ENCODE results near the gene TMEM208.

Gene TMEM208

DNA sequence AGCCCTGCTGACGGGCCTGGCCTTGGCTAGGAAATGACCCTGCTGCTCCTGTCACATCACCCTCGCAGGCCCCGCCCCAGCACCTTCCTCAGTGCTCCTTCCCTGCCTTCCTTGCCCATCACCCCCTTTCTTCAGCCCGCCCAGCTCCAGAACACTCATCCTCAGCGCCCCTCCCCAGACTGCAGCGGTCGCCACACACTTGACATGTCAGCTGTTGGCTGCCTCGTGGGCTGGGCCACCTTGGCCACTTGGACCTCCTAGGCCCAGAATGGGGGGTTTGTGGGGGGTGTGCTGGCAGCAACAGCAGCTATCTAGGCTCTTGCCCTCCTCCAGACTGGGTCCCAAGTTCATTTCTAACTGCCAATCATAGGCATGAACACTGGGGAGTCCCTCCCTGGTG is 17.4 kb upstream of the TMEM208 start:
- DNase-seq (ENCODE audit: low spot score): no peak

DNA sequence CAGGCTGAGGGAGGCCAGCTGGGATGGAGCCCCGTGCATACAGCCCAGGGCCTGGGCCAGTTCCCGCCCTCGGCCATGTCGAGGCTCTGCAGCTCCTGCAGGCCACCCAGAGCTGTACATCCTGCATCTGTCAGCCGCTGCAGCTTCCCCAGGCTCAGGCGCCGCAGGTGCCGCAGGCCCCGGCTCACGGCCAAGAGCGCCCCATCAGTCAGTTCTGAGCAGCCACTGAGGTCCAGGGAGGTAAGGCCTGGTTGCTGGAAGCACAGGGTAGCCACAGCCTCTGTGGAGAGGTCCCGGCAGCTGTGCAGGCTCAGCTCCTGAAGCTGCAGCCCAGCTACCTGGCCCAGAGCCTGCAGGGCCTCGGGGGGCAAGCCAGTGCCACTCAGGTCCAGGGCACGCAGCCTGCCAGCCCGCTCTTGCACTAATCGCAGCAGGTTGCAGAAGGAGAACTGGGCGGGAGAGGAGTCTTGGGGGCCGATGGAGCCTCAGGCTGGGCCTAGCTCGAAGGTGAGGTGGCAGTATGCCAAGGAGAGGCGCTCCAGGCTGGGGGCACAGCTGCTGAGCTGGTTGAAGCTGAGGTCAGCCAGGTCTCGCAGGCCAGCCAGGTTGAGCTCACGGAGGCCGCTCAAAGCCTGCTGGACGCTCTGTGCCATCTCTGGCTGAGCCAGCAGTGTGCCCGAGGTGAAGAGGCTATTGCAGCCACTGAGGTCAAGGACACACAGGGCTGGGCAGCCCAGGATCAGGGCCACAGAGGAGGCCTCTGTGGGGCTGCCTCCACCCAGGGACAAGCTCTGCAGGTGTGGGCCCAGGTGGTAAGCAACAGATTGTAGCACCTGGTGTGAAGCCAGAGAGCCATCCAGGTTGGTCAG is 16.6 kb upstream of the TMEM208 start:
- no peak for DNase-seq (ENCODE audit: low spot score)

DNA sequence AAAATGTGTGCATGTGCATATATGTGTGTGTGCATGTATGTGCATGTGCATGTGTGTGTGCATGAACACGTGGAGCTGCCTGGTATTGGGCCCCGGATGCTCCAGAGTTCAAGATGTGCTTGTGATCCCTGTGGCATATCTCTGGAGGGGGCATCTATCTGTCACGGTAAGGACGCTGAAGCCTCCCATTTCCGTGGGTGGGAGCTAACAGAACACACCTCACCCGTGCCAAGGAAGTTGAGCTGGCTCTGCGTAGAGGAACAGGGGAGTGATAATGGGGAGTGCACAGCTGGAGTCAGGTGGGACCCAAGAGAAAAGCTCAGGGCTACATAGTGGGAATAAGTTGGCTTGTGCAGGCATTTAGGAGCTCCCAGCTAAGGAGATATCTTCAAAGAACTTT is 15.3 kb upstream of the TMEM208 start:
- DNase-seq (ENCODE audit: low spot score): no peak

DNA sequence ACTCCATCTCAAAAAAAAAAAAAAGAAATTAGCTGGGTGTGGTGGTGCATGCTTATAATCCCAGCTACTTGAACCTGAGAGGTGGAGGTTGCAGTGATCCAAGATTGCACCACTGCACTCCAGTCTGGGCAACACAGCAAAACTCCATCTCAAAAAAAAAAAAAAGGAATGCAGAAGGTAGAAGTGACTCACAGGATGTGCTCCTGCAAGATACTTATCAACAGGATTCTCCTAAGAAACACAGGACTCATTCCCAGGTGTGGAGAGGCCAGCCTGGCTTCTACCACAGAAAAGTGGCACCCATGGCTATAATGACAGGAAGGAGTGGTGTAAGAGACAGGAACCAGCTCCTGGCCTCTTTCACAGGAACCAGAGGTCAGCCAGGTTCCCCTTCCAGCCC is 14.2 kb upstream of the TMEM208 start:
- DNase-seq (ENCODE audit: low spot score): no peak

DNA sequence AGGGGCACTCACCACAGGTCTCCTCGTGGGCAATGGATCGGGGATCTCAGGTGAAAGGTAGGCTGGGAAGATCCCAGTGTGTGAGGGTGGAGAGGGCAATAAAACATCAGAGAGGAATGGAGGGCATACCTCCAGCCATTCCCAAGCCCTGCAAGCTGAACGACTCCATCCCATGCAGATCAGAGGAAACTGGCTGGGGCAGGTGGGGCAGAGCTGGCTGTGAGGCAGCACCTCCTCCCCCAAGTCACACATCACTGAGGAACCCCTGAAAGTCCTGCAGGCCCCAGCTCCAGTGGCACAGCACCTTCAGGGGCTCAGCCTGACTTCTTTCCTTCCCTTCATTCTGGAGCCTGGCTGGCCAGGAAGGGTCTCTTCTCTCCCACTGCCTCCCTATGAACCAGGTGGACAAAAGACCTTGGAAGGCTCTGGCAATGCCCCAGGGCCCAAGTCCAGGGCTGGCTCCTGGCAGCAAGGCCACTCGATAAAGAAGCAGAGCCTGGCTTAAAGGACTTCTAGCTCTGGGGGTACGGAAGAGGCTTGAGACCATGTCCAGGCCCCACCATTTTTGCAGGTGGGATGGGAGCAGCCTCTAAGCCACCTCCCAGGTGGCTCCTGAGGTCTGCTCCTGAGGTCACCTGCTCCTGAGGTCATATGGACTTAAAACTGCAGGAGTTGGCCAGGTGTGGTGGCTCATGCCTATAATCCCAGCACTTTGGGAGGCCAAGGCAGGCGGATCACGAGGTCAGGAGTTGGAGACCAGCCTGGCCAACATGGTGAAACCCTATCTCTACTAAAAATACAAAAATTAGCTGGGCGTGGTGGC is 13.5 kb upstream of the TMEM208 start:
- DNase-seq (ENCODE audit: low spot score): no peak

DNA sequence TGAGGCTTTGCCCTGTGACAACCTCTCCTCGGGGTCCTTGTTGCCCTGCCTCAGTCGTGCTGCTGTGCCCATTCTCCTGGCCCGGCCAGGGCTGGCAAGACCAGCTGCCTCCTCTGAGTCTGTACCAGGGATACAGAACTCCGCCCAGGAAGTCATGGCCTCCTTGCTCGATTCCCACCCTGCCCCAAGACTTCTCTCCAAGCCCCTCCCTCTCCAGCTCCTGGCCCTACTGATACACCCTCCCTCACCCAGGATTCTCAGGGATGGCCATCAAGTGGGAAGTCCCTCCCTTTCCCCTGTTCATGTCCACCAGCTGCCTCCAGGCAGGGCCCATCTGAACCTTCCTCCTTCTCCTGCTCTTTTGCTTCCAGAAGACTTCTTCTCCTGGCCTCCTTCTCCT is 11.2 kb upstream of the TMEM208 start:
- no peak for DNase-seq (ENCODE audit: low spot score)

DNA sequence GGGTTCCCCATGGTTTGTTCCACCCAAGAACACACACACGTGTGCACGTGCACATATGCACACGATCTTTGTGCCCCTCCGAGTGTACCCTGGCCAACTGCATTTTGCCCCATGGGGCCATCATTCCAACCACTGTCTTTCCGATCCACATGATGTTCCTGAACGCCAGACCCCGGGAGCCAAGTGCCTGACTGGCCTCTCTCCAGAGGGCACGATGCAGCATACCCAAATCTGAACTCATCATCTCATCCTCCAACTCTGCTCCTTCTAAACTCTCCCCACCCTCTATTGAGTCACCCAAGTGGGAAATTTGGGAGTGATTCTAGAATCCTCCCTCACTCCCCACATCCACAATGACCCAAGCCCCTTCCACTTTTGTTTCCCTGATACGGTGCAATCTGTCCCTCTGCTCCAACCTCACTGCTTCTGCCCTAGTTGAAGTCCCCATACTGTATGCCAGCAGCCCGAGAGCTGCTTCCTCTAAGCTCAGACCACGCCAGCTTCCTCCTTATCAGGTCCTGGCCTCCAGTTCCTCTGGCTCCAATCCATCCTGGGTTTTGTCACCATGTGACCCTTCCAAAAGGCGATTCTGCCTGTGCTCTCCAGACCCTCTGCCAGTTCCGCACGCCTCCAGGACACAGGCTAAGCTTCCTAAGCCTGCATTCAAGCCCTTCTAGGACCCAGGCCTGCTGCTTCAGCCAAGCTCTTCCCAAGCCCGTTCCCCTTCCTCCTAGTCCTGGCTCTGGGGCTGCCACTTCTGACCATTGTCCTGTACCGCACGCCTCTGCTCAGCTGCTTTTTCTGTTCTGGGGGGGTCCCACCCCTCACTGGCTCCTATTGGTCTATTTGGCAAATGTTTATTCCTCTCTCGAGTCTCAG is 10.1 kb upstream of the TMEM208 start:
- no peak for DNase-seq (ENCODE audit: low spot score)

DNA sequence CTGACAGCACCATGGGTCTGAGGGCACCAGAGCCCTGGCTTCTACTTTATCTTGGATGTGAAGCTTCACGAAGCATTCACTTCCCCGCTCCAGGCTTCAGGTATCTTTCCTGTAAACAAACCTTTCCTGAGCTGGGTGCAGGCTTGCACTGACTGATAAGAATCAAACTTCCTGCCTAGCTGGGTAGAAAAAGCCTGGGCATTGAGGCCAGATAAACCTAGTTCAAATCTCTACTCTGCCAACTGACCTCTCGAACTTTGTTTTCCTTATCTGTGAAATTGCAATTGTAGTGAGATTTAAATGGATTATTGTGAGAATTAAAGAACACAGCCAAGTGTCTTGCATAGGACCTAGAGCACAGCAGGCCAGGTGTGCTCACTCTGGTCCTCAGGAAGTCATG is 2.9 kb upstream of the TMEM208 start:
- DNase-seq (ENCODE audit: low spot score): no peak

DNA sequence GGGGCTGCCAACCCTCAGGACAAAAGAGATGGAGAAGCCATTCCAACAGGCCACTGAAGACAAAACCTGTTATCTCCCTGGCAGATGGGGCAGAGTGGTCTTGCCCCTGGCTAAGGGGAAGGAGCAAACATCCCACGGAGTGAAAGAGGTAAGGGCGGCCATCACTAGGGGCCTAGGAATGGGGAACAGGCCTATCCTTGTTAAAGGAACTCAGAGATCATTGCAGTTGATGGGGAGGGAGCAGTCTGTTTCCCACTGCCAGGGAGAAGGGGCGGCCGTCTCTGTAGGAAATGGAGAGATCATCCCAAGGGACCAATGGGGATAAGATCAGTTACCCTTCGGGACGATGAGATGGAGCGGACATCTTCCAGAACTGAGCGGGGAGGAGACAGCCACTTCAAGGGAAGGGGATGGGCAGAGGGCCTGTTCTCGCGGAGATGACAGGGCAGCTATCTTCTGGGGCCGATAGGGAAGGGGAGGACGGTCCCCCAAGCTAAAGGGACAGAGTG is 581 bp upstream of the TMEM208 start:
- no peak for DNase-seq (ENCODE audit: low spot score)

DNA sequence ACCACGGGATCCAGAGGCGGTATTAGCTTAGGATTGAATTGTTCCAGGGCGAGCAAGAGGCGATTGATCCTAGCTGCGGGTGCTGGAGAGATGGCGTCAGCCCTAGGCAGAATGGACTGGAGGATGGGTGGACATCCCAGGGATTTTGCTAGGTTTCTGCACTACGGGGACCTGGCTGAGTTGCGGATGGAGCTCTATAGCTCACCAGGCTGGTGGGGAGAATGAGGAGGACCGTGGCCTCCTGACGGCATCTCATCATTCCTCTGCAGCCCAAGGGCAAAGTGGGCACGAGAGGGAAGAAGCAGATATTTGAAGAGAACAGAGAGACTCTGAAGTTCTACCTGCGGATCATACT is 614 bp downstream of the TMEM208 start:
- no peak for DNase-seq (ENCODE audit: low spot score)

DNA sequence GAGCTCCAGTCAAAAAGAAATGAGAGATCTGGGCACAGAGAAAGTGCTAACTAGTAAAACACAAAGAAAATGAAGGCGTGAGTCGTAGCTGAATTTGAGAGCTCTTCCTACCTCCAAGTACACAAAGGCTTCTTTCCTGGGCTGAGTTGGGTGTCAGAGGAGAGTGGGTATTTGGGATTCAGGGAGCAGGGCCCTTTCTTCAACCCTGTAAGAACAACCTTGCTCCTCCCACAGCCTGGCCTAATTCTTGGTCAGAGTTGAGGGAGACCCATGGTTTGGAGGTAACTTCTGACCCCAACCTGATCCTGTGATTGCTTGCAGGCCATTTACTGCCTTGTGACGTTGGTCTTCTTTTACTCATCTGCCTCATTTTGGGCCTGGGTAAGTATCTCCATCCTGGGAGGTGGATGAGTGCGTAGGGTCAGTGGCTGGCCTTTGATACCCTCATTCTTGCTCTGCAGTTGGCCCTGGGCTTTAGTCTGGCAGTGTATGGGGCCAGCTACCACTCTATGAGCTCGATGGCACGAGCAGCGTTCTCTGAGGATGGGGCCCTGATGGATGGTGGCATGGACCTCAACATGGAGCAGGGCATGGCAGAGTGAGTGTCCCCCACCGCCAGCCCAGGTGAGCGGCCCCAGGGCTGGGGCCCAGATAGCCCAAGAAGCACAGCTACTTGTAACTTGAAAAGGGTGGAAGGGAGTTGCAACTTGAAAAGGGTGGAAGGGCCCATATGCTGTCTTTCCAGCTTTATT is 1.3 kb downstream of the TMEM208 start:
- no peak for DNase-seq (ENCODE audit: low spot score)

DNA sequence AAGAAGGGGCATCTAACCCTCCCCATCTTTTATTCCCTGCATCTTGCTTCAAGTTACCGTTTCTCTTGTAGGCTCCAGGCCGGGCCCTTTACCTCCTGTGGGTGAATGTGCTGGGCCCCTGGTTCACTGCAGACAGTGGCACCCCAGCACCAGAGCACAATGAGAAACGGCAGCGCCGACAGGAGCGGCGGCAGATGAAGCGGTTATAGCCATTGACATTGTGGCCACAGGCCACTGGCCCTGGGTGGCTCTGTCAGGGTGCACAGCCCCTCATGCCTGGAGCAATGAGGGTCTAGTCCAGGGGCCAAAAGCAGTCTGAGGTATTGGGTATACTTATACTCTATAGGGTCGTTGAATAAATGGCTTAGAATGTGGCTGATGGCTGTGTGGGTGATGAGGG is 2.0 kb downstream of the TMEM208 start:
- no peak for DNase-seq (ENCODE audit: low spot score)

DNA sequence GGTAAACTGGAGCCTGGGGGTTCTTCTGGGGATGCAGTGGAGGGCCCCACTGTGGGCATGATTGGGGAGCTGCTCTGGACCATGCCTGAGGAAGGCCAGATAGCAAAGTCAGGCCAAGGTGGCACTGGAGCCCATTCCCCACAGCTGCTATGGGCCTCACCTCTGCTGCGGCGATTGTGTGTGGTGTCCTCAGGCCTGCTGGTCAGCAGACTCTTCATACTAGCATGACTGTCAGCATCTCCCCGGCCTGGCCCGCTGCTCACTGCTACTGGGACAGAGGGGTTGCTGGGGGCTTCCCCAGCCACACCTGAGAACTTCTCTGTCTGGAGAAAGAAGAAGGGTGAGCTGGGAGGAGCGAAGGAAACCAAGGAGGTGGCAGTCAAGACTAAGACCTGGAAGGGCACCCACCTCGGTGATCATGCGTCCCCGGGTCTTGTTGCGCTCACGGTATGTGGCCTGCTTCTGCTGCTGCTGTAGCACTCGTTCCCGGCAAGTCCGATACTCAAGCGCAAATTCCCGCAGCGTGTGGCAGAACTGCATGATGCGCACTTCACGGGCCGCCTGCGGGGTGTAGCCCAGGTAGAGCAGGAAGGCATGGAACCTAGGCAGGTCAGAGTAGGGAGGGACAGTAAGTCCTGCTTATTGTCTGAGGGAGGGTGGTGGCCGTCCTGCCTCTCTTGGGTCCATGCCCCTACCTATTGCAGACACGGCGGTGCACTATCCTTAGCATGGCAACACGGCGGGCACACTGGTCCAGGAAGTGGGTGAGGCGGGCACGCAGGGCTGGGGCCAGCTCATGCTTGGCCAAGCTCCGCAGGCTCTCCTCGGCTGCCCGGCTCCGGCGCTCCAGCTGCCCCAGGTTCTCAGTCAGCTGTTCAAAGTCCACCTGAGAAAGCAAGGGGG is 3.2 kb downstream of the TMEM208 start:
- no peak for DNase-seq (ENCODE audit: low spot score)

DNA sequence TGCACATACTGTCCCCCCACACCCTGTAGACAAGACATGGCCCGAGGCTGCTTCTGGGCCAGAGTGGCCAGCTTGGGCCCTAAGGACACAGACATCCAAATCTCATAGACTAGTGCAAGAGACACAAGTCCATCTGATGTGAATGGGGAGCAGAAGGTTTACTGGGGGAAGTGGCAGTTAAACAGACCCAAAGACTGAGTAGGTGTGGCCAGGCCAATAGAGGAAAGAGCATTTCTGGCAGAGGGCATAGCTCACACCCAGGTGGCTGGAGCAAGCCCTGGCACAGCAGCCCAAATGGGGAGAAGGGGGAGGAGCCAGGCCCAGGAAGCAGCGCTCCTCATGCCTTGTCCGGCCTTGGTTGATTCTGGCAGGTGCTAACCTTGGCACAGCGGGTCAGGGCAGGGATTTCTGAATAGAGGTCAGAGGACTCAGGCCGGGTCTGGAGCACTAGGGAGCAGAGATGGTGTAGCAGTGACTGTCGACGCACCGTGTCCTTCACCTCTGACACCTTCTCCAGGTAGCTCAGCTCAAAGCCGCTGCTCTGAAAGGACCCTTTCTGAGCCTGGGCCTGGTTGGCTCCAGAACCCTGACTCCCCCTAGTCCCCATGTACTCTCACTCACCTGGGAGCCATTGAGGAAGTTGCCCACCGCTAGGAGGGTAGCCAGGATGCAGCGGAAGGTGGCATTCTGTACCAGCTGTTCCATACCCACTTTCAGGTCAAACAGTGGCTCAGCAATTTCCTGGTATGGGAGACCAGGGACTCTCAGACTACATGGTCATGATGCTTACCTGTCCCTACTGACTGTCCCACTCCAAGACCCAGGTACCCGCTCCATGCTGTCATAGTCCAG is 4.1 kb downstream of the TMEM208 start:
- no peak for DNase-seq (ENCODE audit: low spot score)

DNA sequence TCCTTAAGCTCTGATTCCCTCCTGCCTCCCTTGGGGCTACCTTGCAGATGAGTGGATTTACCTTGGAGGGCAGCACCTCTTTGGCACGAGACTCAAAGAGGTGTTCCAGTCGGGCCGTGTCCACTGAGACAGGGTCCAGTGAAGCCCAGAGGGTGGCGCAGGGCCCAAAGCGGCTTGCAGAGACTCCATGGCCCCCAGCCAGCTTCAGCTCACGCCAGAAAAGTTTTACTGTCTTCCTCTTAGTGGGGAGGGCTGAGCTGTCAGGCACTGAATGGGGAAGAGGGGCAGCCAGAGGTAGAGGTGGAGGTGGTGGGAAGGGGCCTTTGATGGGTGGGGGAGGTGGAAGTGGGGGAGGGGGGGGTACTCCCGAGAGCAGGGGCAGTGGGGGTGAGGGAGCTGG is 6.7 kb downstream of the TMEM208 start:
- no peak for DNase-seq (ENCODE audit: low spot score)

DNA sequence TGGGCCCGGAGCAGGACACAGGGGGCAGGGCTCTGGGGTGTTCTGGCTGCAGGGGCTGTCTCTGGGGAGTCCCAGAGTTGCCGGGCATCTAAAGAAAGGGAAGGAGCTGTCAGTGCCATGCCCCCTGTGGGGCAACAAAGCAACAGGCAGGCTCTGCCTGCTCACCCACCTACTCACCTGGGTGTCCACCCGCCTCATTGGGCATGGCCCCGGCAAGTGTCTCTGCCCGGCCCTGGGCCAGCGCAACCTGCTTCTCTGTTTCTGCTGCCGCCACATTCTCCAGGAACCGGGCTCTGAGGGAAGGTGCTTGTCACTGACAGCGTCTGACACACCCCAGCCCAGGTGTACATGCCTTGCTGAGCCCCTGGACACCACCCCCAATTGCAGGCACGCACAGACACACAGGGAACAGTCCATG is 7.3 kb downstream of the TMEM208 start:
- no peak for DNase-seq (ENCODE audit: low spot score)

DNA sequence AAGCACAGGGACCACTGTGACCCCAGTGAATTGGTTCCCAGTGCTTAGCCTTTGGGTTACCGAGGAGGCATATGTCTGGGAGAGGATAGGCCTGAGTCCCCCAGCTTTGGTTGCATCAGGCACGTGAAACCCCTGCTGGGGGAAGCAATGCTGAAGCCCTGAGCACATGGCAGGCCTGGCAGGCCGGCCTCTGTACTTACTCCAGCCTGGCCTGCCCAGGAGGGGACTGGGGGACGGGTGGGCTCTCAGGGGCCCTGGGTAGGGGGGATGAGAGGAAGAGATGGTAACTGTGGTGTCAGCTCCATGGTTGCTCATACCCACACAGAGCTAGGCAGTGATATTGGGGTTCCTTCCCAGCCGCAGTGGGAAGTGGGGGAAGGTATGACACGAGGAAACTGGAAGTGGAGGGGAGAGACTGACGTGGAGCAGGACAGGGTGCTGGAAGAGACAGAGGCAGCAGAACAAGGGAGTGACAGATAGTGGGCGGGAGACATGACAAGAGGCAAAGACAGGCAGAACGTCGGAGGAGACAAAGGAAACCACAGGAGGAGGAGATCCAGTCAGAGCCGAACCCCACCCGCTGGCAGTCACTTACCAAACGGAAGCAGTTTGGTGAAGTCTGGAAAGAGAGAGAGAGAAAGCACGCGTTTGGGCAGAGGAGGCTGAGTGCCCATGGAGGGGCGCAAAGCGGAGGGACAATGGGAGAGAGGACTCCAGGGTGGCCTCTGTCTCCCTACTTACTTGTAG is 9.1 kb downstream of the TMEM208 start:
- no peak for DNase-seq (ENCODE audit: low spot score)

DNA sequence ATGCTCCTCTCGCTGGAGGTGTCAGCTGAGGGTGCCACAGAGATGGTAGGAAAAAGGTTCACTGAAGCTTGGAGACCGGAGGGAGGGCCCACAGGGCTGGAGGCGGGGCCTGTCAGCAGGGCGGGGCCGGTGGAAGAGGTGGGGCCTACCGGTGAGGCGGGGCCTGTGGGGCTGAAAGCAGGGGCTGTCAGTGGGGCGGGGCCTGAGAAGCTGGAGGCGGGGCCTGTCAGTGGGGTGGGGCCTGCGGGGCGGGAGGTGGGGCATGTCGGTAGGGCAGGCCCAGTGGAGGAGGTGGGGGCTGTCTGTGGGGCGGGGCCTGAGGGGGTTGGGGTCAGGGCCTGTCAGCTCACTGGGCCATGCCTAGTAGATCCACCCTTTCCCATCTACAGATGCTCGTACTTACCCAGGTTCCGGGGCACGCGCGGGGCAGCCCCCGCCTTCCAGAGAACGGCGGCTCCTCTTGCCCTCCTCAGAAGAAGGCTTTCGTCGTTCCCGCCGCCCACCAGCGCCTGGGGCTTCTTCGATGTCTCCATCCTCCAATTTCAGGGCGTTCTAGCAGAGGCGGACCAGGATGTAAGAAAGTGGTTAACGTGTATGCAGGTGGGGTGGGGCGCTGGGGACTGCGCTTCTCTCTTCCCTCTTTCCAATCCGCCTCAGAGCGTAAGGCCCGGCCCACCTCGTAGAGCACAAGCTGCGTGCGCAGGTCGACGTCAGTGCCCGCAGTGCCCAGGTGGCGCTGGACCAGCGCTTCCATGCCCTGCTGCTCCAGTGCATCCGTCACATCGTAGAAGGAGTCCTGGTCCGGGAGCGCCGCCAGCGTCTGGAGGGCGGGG is 9.8 kb downstream of the TMEM208 start:
- DNase-seq (ENCODE audit: low spot score): peak; percentile 80
